Ascending aorta (tissue), 2 donors: ENCODE measurements around the gene APLF. TPM values are rescaled to one million over a fixed set of nuclear protein-coding genes. Genes with fewer than 3 reads are reported as not detected.
"Not testable (repeated sequence)": the region's sequence is repeated elsewhere in the genome, so short reads cannot be mapped to it uniquely, and the experiment has no call there.

ENCODE experiments used
- DNase-seq, 2 donors: peaks; one replicate each; pipeline ENCODE4 v3.0.0-alpha.2; 2019; ENCODE audit warnings: low spot score in 2 of 2
- H3K27ac ChIP-seq, 2 donors: fragments of 200-600 bp; sonication (generic); one replicate each; pipeline ENCODE4 v1.5.1; 2016 to 2017; ENCODE audit warnings: mild to moderate bottlenecking in 1 of 2
- H3K27me3 ChIP-seq: fragments of 200-600 bp; sonication (generic); one replicate; pipeline ENCODE4 v1.5.1; 2017
- H3K36me3 ChIP-seq, 2 donors: fragments of 200-600 bp; sonication (generic); one replicate each; pipeline ENCODE4 v1.5.1; 2016
- H3K4me1 ChIP-seq, 2 donors: fragments of 200-600 bp; sonication (generic); one replicate each; pipeline ENCODE4 v1.5.1; 2016 to 2017; ENCODE audit warnings: mild to moderate bottlenecking in 1 of 2
- H3K4me3 ChIP-seq, 2 donors: fragments of 200-600 bp; sonication (generic); one replicate each; pipeline ENCODE4 v1.5.1; 2016 to 2017; ENCODE audit warnings: mild to moderate bottlenecking in 1 of 2
- H3K9me3 ChIP-seq, 2 donors: fragments of 200-600 bp; sonication (generic); one replicate each; pipeline ENCODE4 v1.5.1; 2016
- intact Hi-C: fragments of 100-400 bp; cut with DNase I; formaldehyde crosslinking; loops from one replicate; pipeline ENCODE4 v1.15.1; 2023
- total RNA-seq: library from RNA; depleted of rRNA; stranded (reverse); fragments of >200 nt; gene quantifications from one replicate; pipeline ENCODE4 v1.1.0, GENCODE V29; 2016
- TF ChIP-seq, protein P1 (sequence below), 3 experiments: fragments of 200-600 bp in 2 of 3; fragments of 450-650 bp in 1 of 3; sonication (generic) in 2 of 3; IDR thresholded peaks; one replicate each; pipeline ENCODE4 v1.5.1; 2016 to 2019; ENCODE audit warnings: antibody characterized with exemption in 3 of 3, mild to moderate bottlenecking in 1 of 3, moderate library complexity in 1 of 3

The APLF gene
- total RNA-seq, 1 donor from 2014 or later, result 2.8 TPM

DNA sequence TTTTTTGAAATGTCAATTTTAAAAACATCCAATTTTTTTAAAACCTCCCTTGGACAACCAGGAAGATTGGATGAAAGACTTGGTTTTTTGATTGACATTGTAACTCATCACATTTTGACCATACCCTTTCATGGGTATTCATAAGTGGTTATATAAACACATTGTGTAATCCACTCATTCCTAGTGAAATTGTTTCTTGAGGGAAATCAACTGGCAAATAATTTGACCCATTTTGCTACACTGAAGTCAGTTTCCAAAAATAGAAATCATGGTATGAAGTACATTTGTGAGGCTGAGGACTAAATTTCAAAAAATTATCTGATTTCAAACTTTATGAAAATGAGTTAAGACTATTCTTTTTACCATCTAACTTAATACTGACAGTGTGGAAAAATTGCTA lies 31.8 kb upstream of the APLF start:
- intact Hi-C loops, result loop anchor here (5.0 kb wide), 2 partner anchors 118 to 183 kb away; partner anchors contain the start of genes CNRIP1 and PPP3R1
- no peak overlapping the region for H3K4me3 ChIP-seq

DNA sequence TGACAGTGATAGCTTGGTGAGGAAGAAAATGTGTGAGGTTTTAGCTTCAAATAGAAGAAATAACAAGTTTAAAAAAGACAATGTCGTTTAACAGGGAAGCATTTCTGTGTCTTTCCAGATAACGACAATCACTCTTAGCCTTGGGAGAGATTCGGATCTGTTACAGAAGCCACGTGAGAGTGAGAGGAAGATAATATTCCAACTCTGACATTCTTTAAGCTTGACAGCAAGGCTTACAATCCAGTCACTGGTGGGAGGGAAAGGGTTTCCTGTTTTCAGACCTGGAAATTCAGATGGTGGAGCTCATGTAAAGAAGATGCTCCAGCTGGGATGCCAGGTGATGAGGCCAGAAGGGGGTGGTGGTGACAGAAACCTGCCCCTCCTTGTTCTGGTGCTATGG lies 31.1 kb upstream of the APLF start:
- intact Hi-C loops, result loop anchor here (5.0 kb wide), 2 partner anchors 119 to 184 kb away; partner anchors contain the start of genes CNRIP1 and PPP3R1
- no peak for DNase-seq
- Histone ChIP-seq H3K4me1 (peaks cover 0 to 12% of the 10 kb centered on the region in 2 donors), H3K27me3 (no peaks in the 10 kb centered on the region), H3K36me3 (no peaks in the 10 kb centered on the region), H3K9me3 (no peaks in the 10 kb centered on the region), H3K4me3 (no peak overlapping the region), H3K27ac (peak overlapping the region; percentile 80 to 87)
- TF ChIP-seq, protein P1, sequence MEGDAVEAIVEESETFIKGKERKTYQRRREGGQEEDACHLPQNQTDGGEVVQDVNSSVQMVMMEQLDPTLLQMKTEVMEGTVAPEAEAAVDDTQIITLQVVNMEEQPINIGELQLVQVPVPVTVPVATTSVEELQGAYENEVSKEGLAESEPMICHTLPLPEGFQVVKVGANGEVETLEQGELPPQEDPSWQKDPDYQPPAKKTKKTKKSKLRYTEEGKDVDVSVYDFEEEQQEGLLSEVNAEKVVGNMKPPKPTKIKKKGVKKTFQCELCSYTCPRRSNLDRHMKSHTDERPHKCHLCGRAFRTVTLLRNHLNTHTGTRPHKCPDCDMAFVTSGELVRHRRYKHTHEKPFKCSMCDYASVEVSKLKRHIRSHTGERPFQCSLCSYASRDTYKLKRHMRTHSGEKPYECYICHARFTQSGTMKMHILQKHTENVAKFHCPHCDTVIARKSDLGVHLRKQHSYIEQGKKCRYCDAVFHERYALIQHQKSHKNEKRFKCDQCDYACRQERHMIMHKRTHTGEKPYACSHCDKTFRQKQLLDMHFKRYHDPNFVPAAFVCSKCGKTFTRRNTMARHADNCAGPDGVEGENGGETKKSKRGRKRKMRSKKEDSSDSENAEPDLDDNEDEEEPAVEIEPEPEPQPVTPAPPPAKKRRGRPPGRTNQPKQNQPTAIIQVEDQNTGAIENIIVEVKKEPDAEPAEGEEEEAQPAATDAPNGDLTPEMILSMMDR (IDR thresholded peaks at IDR 0.05), result no peak

More for the DNA sequence above, 31.8 kb upstream of the APLF start:
- TF ChIP-seq, protein P1 (IDR thresholded peaks at IDR 0.05), result no peak
- Histone ChIP-seq H3K4me1 (peaks cover 0 to 9% of the 10 kb centered on the region in 2 donors), H3K27ac (peak overlapping the region; percentile 80 to 87), H3K36me3 (no peaks in the 10 kb centered on the region), H3K27me3 (no peaks in the 10 kb centered on the region), H3K9me3 (no peaks in the 10 kb centered on the region)
- DNase-seq, result no peak

DNA sequence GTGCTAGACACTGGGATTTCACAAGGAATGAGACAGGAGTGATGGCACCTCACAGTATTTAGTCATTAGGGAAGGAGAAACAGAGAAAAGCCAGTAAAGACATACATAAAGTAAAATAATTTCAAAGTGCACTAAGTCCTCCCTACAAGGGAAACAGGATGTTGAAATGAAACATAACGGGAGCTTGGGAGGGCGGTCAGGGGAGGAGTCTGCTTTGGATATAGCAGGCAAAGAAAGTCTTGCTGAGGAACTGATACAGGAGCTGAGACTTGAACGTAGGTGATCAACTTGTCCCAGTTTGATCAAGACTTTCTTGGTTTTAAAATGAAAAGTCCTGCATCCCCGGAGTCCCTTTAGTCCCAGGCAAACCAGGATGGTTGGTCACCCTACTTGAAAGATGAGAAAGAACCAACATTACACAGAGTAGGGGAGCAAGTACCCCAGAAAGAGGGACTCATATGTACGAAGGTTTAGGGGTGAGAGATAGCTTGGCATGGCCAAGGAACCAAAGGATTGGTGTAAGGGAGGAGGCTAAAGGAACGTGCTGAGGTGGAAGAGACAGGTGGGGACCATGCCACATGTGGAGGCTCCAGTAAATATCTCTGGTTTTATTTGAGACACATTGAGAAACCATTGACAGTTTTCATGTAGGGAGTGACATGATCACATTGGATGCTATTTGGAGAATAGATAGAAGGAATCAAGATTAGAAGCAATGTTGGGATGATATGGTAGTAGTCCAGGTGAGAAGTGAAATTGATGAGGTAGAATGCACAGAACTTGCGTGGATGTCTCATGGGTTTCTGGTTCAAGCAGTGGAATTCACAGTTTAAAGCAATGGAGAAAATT lies 28.7 kb upstream of the APLF start:
- intact Hi-C loops, result loop anchor here (5.0 kb wide), 2 partner anchors 121 to 186 kb away; partner anchors contain the start of genes CNRIP1 and PPP3R1
- H3K27ac ChIP-seq, result peak overlapping the region in 1 of 2 donors; percentile 13
- H3K9me3 ChIP-seq, result no peaks in the 10 kb centered on the region
- no peak for DNase-seq
- no peaks in the 10 kb centered on the region for H3K36me3 ChIP-seq
- TF ChIP-seq, protein P1 (IDR thresholded peaks at IDR 0.05), result no peak
- H3K4me3 ChIP-seq, result no peak overlapping the region
- peaks cover 0 to 15% of the 10 kb centered on the region in 2 donors for H3K4me1 ChIP-seq
- no peaks in the 10 kb centered on the region for H3K27me3 ChIP-seq

DNA sequence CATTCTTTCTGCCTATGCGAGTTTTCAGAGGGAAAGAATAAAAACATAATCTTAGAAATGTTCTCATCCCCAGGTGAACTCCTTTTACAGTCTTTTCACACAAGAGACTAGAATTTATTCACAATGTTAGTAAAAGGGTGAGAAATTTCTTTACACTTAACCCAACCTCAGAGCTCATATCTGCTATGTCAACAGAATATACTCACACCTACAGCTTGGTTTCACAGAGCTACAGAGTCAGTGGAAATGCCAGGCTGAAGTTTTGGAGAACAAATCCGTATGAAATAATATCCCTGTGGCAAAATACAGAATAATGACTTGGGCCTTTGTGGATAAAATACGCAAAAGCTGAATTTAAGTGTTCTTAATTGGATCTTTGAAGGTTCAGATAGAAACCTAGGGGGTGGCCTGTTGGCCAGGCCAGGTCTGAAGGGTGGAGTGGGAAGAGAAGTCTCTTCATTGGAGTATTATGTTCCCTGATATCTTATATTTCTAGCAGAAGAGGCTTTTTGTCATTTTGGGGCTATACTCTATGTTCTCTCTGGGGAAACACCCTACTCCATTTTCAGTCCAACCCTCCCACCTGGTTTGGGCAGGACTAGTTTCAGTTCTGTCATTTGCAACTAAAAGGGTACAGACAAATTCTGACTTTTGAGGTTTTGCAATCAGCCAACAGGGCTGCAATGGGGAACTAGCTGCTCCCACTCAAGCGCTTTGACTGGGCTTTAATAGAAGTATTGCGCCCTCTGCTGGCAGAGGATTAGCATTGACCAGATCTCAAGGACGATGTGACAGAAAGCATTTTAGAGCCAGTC lies 26.0 kb upstream of the APLF start:
- TF ChIP-seq, protein P1 (IDR thresholded peaks at IDR 0.05), result peak; percentile 81 to 90 (median 86)
- Histone ChIP-seq H3K9me3 (no peaks in the 10 kb centered on the region), H3K36me3 (no peaks in the 10 kb centered on the region), H3K4me1 (peaks cover 0 to 13% of the 10 kb centered on the region in 2 donors), H3K4me3 (no peak overlapping the region), H3K27me3 (no peaks in the 10 kb centered on the region), H3K27ac (peak overlapping the region; percentile 52 to 60)
- peak; percentile 43 to 92 for DNase-seq
- intact Hi-C loops, result loop anchor here (1.0 to 5.0 kb wide), 3 partner anchors 79 to 319 kb away; no protein-coding TSS in a partner anchor

DNA sequence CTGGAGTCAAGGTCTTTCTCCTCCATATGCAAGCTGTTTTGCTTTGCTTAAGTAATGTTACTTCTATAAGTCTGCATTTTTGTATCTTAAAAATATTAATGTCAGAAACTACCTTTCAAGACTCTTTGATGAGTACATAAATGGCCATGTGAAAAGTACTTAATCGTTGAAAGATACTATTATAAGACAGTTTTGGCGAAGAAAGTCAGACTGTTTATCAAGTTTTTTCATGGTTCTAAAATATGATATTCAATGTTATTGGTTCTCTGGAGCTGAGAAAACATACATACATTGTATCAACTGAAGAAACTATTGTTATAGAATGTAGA lies 25.4 kb upstream of the APLF start:
- intact Hi-C loops, result loop anchor here (1.0 to 5.0 kb wide), 3 partner anchors 80 to 320 kb away; no protein-coding TSS in a partner anchor
- Histone ChIP-seq H3K27me3 (no peaks in the 10 kb centered on the region), H3K27ac (no peak overlapping the region), H3K9me3 (no peaks in the 10 kb centered on the region), H3K4me1 (peaks cover 0 to 7% of the 10 kb centered on the region in 2 donors), H3K36me3 (no peaks in the 10 kb centered on the region), H3K4me3 (no peak overlapping the region)
- TF ChIP-seq, protein P1 (IDR thresholded peaks at IDR 0.05), result no peak
- DNase-seq, result no peak

DNA sequence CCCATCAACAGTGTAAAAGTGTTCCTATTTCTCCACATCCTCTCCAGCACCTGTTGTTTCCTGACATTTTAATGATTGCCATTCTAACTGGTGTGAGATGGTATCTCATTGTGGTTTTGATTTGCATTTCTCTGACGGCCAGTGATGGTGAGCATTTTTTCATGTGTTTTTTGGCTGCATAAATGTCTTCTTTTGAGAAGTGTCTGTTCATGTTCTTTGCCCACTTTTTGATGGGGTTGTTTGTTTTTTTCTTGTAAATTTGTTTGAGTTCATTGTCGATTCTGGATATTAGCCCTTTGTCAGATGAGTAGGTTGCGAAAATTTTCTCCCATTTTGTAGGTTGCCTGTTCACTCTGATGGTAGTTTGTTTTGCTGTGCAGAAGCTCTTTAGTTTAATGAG lies 21.0 kb upstream of the APLF start:
- H3K36me3 ChIP-seq, H3K27ac ChIP-seq, intact Hi-C loops, H3K4me3 ChIP-seq, H3K9me3 ChIP-seq, H3K4me1 ChIP-seq, DNase-seq, H3K27me3 ChIP-seq: not testable (repeated sequence)
